Liver (tissue), 9 donors: Measurements from ENCODE around the gene CSN3. TPM values are rescaled to one million over a fixed set of nuclear protein-coding genes. Genes with fewer than 3 reads are reported as not detected.

Source experiments
- DNase-seq: peaks from one replicate; pipeline ENCODE4 v3.0.0-alpha.2; 2017; ENCODE audit warnings: low spot score
- H3K27ac ChIP-seq, 2 donors: one replicate each; pipeline ENCODE4 v1.7.0; 2013; ENCODE audit warnings: inconsistent platforms in 2 of 2, low read length in 2 of 2, control low read depth in 1 of 2, low read depth in 1 of 2, mild to moderate bottlenecking in 1 of 2
- H3K27me3 ChIP-seq, 4 donors: one replicate each; pipeline versions ENCODE4 v1.6.1 to v1.7.0; 2013; ENCODE audit warnings: low read length in 3 of 4, inconsistent platforms in 1 of 4, mild to moderate bottlenecking in 1 of 4, moderate library complexity in 1 of 4; ENCODE audit not compliant: control insufficient read depth in 4 of 4, insufficient read depth in 4 of 4
- H3K36me3 ChIP-seq, 4 donors: one replicate each; pipeline versions ENCODE4 v1.6.1 to v1.7.0; 2013; ENCODE audit warnings: low read length in 3 of 4, mild to moderate bottlenecking in 3 of 4, low read depth in 1 of 4, moderate library complexity in 1 of 4; ENCODE audit not compliant: control insufficient read depth in 4 of 4, insufficient read depth in 3 of 4
- H3K4me1 ChIP-seq, 4 donors: one replicate each; pipeline versions ENCODE4 v1.6.1 to v1.7.0; 2013; ENCODE audit warnings: low read length in 3 of 4, mild to moderate bottlenecking in 3 of 4, moderate library complexity in 1 of 4; ENCODE audit not compliant: control insufficient read depth in 4 of 4, insufficient read depth in 4 of 4
- H3K4me3 ChIP-seq, 3 donors: one replicate each; pipeline versions ENCODE4 v1.6.1 to v1.7.0; 2013; ENCODE audit warnings: low read length in 3 of 3, control low read depth in 1 of 3, low read depth in 1 of 3, mild to moderate bottlenecking in 1 of 3
- H3K9ac ChIP-seq, 2 donors: one replicate each; pipeline ENCODE4 v1.7.0; 2013; ENCODE audit warnings: low read length in 2 of 2, mild to moderate bottlenecking in 2 of 2, moderate library complexity in 2 of 2, control low read depth in 1 of 2, low read depth in 1 of 2
- H3K9me3 ChIP-seq, 4 donors: one replicate each; pipeline versions ENCODE4 v1.6.1 to v1.7.0; 2013; ENCODE audit warnings: low read length in 3 of 4; ENCODE audit not compliant: control insufficient read depth in 4 of 4
- ATF3 ChIP-seq: IDR thresholded peaks from 2 replicates; pipeline ENCODE4 v1.6.1; 2016; ENCODE audit warnings: antibody characterized with exemption
- CTCF ChIP-seq: fragments of 150-350 bp; IDR thresholded peaks from 2 replicates; pipeline ENCODE4 v1.5.1; 2017; ENCODE audit warnings: improper control_type of control experiment, low read depth, low read length; ENCODE audit not compliant: missing input control
- EGR1 ChIP-seq, 2 donors: IDR thresholded peaks; 2 replicates each; pipeline ENCODE4 v1.6.1; 2016 to 2018; ENCODE audit warnings: antibody characterized with exemption in 2 of 2, low read depth in 2 of 2
- FOXA1 ChIP-seq: IDR thresholded peaks from 2 replicates; pipeline ENCODE4 v1.6.1; 2016; ENCODE audit warnings: antibody characterized with exemption
- FOXA2 ChIP-seq: IDR thresholded peaks from 2 replicates; pipeline ENCODE4 v1.6.1; 2016; ENCODE audit warnings: antibody characterized with exemption
- GABPA ChIP-seq, 2 donors: IDR thresholded peaks in 1 of 2; conservative IDR thresholded peaks in 1 of 2; 2 replicates each; pipeline ENCODE4 v1.6.1; 2016; ENCODE audit warnings: antibody characterized with exemption in 2 of 2, mild to moderate bottlenecking in 1 of 2, moderate library complexity in 1 of 2
- HNF4A ChIP-seq, 2 donors: conservative IDR thresholded peaks; 2 replicates each; pipeline ENCODE4 v1.6.1; 2016; ENCODE audit warnings: antibody characterized with exemption in 2 of 2, mild to moderate bottlenecking in 2 of 2
- HNF4G ChIP-seq: IDR thresholded peaks from 2 replicates; pipeline ENCODE4 v1.6.1; 2016; ENCODE audit warnings: antibody characterized with exemption
- JUND ChIP-seq, 2 donors: IDR thresholded peaks; 2 replicates each; pipeline ENCODE4 v1.6.1; 2016; ENCODE audit warnings: antibody characterized with exemption in 2 of 2
- MAX ChIP-seq: IDR thresholded peaks from 2 replicates; pipeline ENCODE4 v1.6.1; 2016; ENCODE audit warnings: antibody characterized with exemption
- NR2F2 ChIP-seq: IDR thresholded peaks from 2 replicates; pipeline ENCODE4 v1.6.1; 2016; ENCODE audit warnings: antibody characterized with exemption
- RAD21 ChIP-seq, 2 donors: IDR thresholded peaks; 2 replicates each; pipeline ENCODE4 v1.6.1; 2016; ENCODE audit warnings: antibody characterized with exemption in 2 of 2, mild to moderate bottlenecking in 2 of 2
- REST ChIP-seq: IDR thresholded peaks from 2 replicates; pipeline ENCODE4 v1.6.1; 2016; ENCODE audit warnings: antibody characterized with exemption, mild to moderate bottlenecking
- RXRA ChIP-seq, 2 donors: IDR thresholded peaks; 2 replicates each; pipeline ENCODE4 v1.6.1; 2017 to 2018; ENCODE audit warnings: antibody characterized with exemption in 2 of 2, mild to moderate bottlenecking in 1 of 2
- SP1 ChIP-seq: IDR thresholded peaks from 2 replicates; pipeline ENCODE4 v1.6.1; 2018; ENCODE audit warnings: antibody characterized with exemption, mild to moderate bottlenecking
- TAF1 ChIP-seq: conservative IDR thresholded peaks from 2 replicates; pipeline ENCODE4 v1.6.1; 2016; ENCODE audit warnings: antibody characterized with exemption, mild to moderate bottlenecking
- YY1 ChIP-seq: IDR thresholded peaks from 2 replicates; pipeline ENCODE4 v1.6.1; 2016; ENCODE audit warnings: antibody characterized with exemption, mild to moderate bottlenecking
- ZBTB33 ChIP-seq: IDR thresholded peaks from 2 replicates; pipeline ENCODE4 v1.6.1; 2016; ENCODE audit warnings: antibody characterized with exemption
- WGBS: extraction: QIAGEN DNeasy Blood & Tissue Kit; methylation state at CpG from one replicate; pipeline ENCODE4 v1.1.7; 2013; 5-methylcytosine and 5-hydroxymethylcytosine counted together
- polyA plus RNA-seq, 2 donors: library from polyadenylated mRNA; stranded (reverse) in 1 of 2; unstranded in 1 of 2; fragments of 200-250 nt in 1 of 2; fragments of >200 nt in 1 of 2; fragmentation: Nextera tagmentation in 1 of 2; extraction: Ambion mirVana in 1 of 2; gene quantifications; one replicate each; pipeline versions ENCODE4 v1.2.1 to v1.2.3, GENCODE V29; 2013 to 2015
- total RNA-seq, 2 donors: library from RNA; depleted of rRNA; stranded (reverse); fragments of >200 nt; gene quantifications; one replicate each; pipeline ENCODE4 v1.2.3, GENCODE V29; 2014
- donor health status: healthy.
- donor health status: healthy.
- donor health status: healthy.
- donor health status: healthy.
- donor health status: healthy.

Gene CSN3
- total and polyA plus RNA-seq, 4 donors, result not detected

- Histone ChIP-seq H3K9me3 (no peaks in the 10 kb centered on the region), H3K4me3 (no peak overlapping the region), H3K36me3 (no peaks in the 10 kb centered on the region), H3K4me1 (peaks cover 0 to 10% (median 5%) of the 10 kb centered on the region in 4 donors), H3K9ac (no peak overlapping the region), H3K27ac (peak overlapping the region in 1 of 2 donors; percentile 30), H3K27me3 (no peaks in the 10 kb centered on the region)
- no peak for DNase-seq
- TF ChIP-seq GABPA (IDR thresholded peaks at IDR 0.05 in 1 of 2, conservative IDR thresholded peaks at IDR 0.05 in 1 of 2) (no peak), SP1 (no peak), HNF4G (no peak), NR2F2 (no peak), ATF3 (no peak), TAF1 (no peak), YY1 (no peak), FOXA1 (no peak), REST (no peak), HNF4A (conservative IDR thresholded peaks at IDR 0.05) (peak; percentile 35 to 60), FOXA2 (peak; percentile 29), RAD21 (IDR thresholded peaks at IDR 0.05) (no peak), JUND (IDR thresholded peaks at IDR 0.05) (no peak), CTCF (no peak), MAX (no peak), ZBTB33 (no peak), EGR1 (IDR thresholded peaks at IDR 0.05; ENCODE audit: low read depth in 2 of 2) (peak in 1 of 2 donors; percentile 13), RXRA (IDR thresholded peaks at IDR 0.05) (peak in 1 of 2 donors; percentile 24)
- 27% methylated on average over 1 of the region's 1 CpG for WGBS
Measured at GRCh38 chr4:70251945-70252277, 9.5 kb downstream of the CSN3 start.
